HG03442 (cell line): ENCODE results near the gene SBK2.
"Not testable (repeated sequence)": the region's sequence is repeated elsewhere in the genome, so short reads cannot be mapped to it uniquely, and the experiment has no call there.

Experiments
- ATAC-seq: cut with Tn5 transposase; IDR thresholded peaks from one replicate; pipeline ENCODE4 v1.9.1; 2021; ENCODE audit warnings: mild to moderate bottlenecking, moderate library complexity; ENCODE audit not compliant: unreplicated experiment

SBK2 gene

GRCh38 chr19:55537741-55538111 is 793 bp upstream of the SBK2 start:
- ATAC-seq, result no peak

- ATAC-seq, result no peak
Observed at GRCh38 chr19:55536366-55536765, 567 bp downstream of the SBK2 start.

- no peak for ATAC-seq
Observed at GRCh38 chr19:55535965-55536350, 975 bp downstream of the SBK2 start.

- no peak for ATAC-seq
Observed at GRCh38 chr19:55535173-55535964, 1.6 kb downstream of the SBK2 start.

GRCh38 chr19:55534280-55534679 is 2.7 kb downstream of the SBK2 start:
- not testable (repeated sequence) for ATAC-seq

GRCh38 chr19:55530996-55531395 is 5.9 kb downstream of the SBK2 start:
- ATAC-seq, result no peak

GRCh38 chr19:55529636-55530234 is 7.2 kb downstream of the SBK2 start:
- ATAC-seq, result no peak

GRCh38 chr19:55528030-55528803 is 8.7 kb downstream of the SBK2 start:
- no peak for ATAC-seq

- ATAC-seq, result no peak
Observed at GRCh38 chr19:55527197-55528029, 9.5 kb downstream of the SBK2 start.

- no peak for ATAC-seq
Observed at GRCh38 chr19:55526216-55527196, 10.4 kb downstream of the SBK2 start.

GRCh38 chr19:55525289-55526101 is 11.4 kb downstream of the SBK2 start:
- ATAC-seq, result no peak

- ATAC-seq, result no peak
Observed at GRCh38 chr19:55520691-55521292, 16.1 kb downstream of the SBK2 start.

GRCh38 chr19:55519451-55520311 is 17.3 kb downstream of the SBK2 start:
- ATAC-seq, result no peak

- peak; percentile 97 for ATAC-seq
Observed at GRCh38 chr19:55516878-55517620, 19.9 kb downstream of the SBK2 start.

- no peak for ATAC-seq
Observed at GRCh38 chr19:55508120-55508519, 28.8 kb downstream of the SBK2 start.

GRCh38 chr19:55504981-55505380 is 32.0 kb downstream of the SBK2 start:
- no peak for ATAC-seq

GRCh38 chr19:55504252-55504603 is 32.7 kb downstream of the SBK2 start:
- no peak for ATAC-seq
